Hepatocyte (in vitro differentiated cells): Measurements from ENCODE around the gene GRIPAP1. TPM values are rescaled to one million over a fixed set of nuclear protein-coding genes. Genes with fewer than 3 reads are reported as not detected.

Experiments used
- DNase-seq: peaks from one replicate; pipeline ENCODE4 v3.0.0-alpha.2; 2016; ENCODE audit warnings: low spot score
- H2AFZ ChIP-seq: fragments of 200-600 bp; sonication (generic); 2 replicates; pipeline ENCODE4 v1.6.0; 2016; ENCODE audit warnings: antibody characterized with exemption, mild to moderate bottlenecking
- H3K27ac ChIP-seq: fragments of 200-600 bp; sonication (generic); 2 replicates; pipeline ENCODE4 v1.5.1; 2016; ENCODE audit warnings: mild to moderate bottlenecking
- H3K27me3 ChIP-seq: fragments of 200-600 bp; sonication (generic); 2 replicates; pipeline ENCODE4 v1.6.1; 2016
- H3K36me3 ChIP-seq: fragments of 200-600 bp; sonication (generic); replicated peaks from 2 replicates; pipeline ENCODE4 v1.5.1; 2016; ENCODE audit warnings: low read depth; ENCODE audit not compliant: insufficient read depth
- H3K4me1 ChIP-seq: fragments of 200-600 bp; sonication (generic); 2 replicates; pipeline ENCODE4 v1.5.1; 2016; ENCODE audit warnings: mild to moderate bottlenecking, moderate library complexity; ENCODE audit not compliant: insufficient read depth
- H3K4me2 ChIP-seq: fragments of 200-600 bp; sonication (generic); 2 replicates; pipeline ENCODE4 v1.6.0; 2016
- H3K4me3 ChIP-seq: fragments of 200-600 bp; sonication (generic); 2 replicates; pipeline ENCODE4 v1.5.1; 2016; ENCODE audit warnings: mild to moderate bottlenecking
- H3K79me2 ChIP-seq: fragments of 200-600 bp; sonication (generic); 2 replicates; pipeline ENCODE4 v1.6.0; 2017; ENCODE audit warnings: mild to moderate bottlenecking
- H3K9me2 ChIP-seq: fragments of 200-600 bp; sonication (generic); replicated peaks from 2 replicates; pipeline ENCODE4 v1.6.0; 2017; ENCODE audit warnings: mild to moderate bottlenecking; ENCODE audit not compliant: insufficient read depth
- H3K9me3 ChIP-seq: fragments of 200-600 bp; sonication (generic); 2 replicates; pipeline ENCODE4 v1.5.1; 2016; ENCODE audit warnings: low read depth, mild to moderate bottlenecking
- H4K20me1 ChIP-seq: fragments of 200-600 bp; sonication (generic); 2 replicates; pipeline ENCODE4 v1.6.0; 2016; ENCODE audit warnings: mild to moderate bottlenecking; ENCODE audit not compliant: insufficient read depth, poor library complexity, severe bottlenecking
- EZH2 ChIP-seq: fragments of 200-600 bp; sonication (generic); IDR thresholded peaks from 2 replicates; pipeline ENCODE4 v1.6.1; 2016; ENCODE audit warnings: antibody characterized with exemption, mild to moderate bottlenecking, borderline replicate concordance
- EZH2phosphoT487 ChIP-seq: fragments of 200-600 bp; sonication (generic); IDR thresholded peaks from one replicate; pipeline ENCODE4 v1.6.1; 2018; ENCODE audit warnings: antibody characterized with exemption, mild to moderate bottlenecking, low read depth, moderate library complexity; ENCODE audit not compliant: unreplicated experiment, severe bottlenecking
- WGBS: methylation state at CpG from one replicate; pipeline ENCODE4 v1.1.6; 2016; ENCODE audit warnings: low lambda C conversion rate; ENCODE audit errors: missing lambda C conversion rate; 5-methylcytosine and 5-hydroxymethylcytosine counted together
- polyA plus RNA-seq: library from polyadenylated mRNA; unstranded; fragments of >200 nt; fragmentation: Nextera tagmentation; extraction: Ambion mirVana; gene quantifications from 2 replicates; pipeline ENCODE4 v1.2.1, GENCODE V29; 2016
- total RNA-seq: library from RNA; depleted of rRNA; stranded (reverse); fragments of >200 nt; gene quantifications from 2 replicates; pipeline ENCODE4 v1.2.3, GENCODE V29; 2014
- TF ChIP-seq, protein P1 (sequence below): fragments of 200-600 bp; sonication (generic); IDR thresholded peaks from 2 replicates; pipeline ENCODE4 v1.5.1; 2016; ENCODE audit warnings: antibody characterized with exemption, mild to moderate bottlenecking; ENCODE audit not compliant: poor library complexity

The GRIPAP1 gene, protein sequence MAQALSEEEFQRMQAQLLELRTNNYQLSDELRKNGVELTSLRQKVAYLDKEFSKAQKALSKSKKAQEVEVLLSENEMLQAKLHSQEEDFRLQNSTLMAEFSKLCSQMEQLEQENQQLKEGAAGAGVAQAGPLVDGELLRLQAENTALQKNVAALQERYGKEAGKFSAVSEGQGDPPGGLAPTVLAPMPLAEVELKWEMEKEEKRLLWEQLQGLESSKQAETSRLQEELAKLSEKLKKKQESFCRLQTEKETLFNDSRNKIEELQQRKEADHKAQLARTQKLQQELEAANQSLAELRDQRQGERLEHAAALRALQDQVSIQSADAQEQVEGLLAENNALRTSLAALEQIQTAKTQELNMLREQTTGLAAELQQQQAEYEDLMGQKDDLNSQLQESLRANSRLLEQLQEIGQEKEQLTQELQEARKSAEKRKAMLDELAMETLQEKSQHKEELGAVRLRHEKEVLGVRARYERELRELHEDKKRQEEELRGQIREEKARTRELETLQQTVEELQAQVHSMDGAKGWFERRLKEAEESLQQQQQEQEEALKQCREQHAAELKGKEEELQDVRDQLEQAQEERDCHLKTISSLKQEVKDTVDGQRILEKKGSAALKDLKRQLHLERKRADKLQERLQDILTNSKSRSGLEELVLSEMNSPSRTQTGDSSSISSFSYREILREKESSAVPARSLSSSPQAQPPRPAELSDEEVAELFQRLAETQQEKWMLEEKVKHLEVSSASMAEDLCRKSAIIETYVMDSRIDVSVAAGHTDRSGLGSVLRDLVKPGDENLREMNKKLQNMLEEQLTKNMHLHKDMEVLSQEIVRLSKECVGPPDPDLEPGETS
- total RNA-seq (17.8 and 20.2 TPM in 2 replicates), polyA plus RNA-seq (30.6 and 31.4 TPM in 2 replicates)

DNA sequence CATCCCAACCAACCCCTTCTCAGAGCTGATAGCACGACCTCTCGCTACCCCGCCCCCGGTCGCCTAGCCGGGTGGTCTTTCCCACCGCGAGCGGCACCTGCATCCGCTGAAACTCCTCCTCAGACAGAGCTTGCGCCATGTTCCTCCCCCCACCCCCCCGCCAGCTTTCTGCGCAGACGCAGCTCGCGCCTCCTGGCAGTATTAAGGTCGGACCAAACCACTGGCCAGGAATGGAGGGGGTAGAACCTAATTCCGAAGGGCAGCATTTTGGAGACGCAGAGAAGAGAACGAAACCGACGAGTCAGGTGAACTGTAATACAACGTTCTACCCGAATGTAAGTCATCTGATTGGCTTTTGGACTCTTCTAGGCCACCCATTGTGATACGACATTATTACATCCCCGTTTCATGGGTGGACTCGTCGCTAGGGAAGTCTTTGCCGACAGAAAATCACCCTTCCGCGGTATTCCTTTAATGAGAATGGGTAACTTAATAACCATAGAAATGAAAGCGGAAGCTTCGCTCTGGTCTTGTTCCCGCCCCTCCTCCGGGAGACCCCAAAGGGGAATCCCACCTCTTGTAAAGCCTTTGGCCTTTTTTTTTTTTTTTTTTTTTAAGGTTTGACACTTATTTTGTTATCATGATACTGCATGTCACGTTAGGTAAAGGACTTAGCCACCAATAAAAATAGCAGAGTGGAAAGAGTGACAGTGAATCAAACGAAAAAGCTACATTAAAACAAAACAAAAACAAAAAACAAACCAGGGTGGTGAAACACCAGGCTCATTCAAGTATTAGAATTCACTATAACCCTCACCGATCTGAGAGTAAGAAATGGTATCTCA is at the start of gene GRIPAP1:
TSS of gene GRIPAP1 (minus strand) at position 174 of the 845 bp plus-strand sequence. CDS start at position 139, 35 bp downstream.
- WGBS: 29% methylated on average over 35 of the region's 38 CpGs
- Histone ChIP-seq H3K79me2 (peaks cover 14% of the 10 kb centered on the region), H2AFZ (peak within 1 kb of the TSS; percentile 80), H3K27ac (peak within 1 kb of the TSS; percentile 79), H3K4me1 (no peaks in the 10 kb centered on the region), H3K4me2 (peak within 1 kb of the TSS; percentile 72), H3K9me3 (no peaks in the 10 kb centered on the region), H3K9me2 (no peaks in the 10 kb centered on the region), H3K27me3 (no peaks in the 10 kb centered on the region), H3K36me3 (no peaks in the 10 kb centered on the region), H4K20me1 (no peaks in the 10 kb centered on the region), H3K4me3 (peak within 1 kb of the TSS; percentile 48)
- no peak for TF ChIP-seq EZH2phosphoT487
- TF ChIP-seq EZH2: no peak
- TF ChIP-seq, protein P1, sequence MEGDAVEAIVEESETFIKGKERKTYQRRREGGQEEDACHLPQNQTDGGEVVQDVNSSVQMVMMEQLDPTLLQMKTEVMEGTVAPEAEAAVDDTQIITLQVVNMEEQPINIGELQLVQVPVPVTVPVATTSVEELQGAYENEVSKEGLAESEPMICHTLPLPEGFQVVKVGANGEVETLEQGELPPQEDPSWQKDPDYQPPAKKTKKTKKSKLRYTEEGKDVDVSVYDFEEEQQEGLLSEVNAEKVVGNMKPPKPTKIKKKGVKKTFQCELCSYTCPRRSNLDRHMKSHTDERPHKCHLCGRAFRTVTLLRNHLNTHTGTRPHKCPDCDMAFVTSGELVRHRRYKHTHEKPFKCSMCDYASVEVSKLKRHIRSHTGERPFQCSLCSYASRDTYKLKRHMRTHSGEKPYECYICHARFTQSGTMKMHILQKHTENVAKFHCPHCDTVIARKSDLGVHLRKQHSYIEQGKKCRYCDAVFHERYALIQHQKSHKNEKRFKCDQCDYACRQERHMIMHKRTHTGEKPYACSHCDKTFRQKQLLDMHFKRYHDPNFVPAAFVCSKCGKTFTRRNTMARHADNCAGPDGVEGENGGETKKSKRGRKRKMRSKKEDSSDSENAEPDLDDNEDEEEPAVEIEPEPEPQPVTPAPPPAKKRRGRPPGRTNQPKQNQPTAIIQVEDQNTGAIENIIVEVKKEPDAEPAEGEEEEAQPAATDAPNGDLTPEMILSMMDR: no peak
- peak; percentile 87 for DNase-seq

- no peak overlapping the region for H2AFZ ChIP-seq
- H3K27ac ChIP-seq: peak overlapping the region; percentile 49
- no peaks in the 10 kb centered on the region for H3K9me2 ChIP-seq
- H3K4me1 ChIP-seq: peaks cover 16% of the 10 kb centered on the region
- TF ChIP-seq, protein P1: no peak
- TF ChIP-seq EZH2 (no peak), EZH2phosphoT487 (no peak)
- no peaks in the 10 kb centered on the region for H3K36me3 ChIP-seq
- H3K27me3 ChIP-seq: no peaks in the 10 kb centered on the region
- peaks cover 33% of the 10 kb centered on the region for H3K79me2 ChIP-seq
- no peaks in the 10 kb centered on the region for H4K20me1 ChIP-seq
- WGBS: 53% methylated on average over 13 of the region's 13 CpGs
- no peak for DNase-seq
- H3K4me2 ChIP-seq: peak overlapping the region; percentile 61
- no peaks in the 10 kb centered on the region for H3K9me3 ChIP-seq
- H3K4me3 ChIP-seq: no peak overlapping the region
Observed at GRCh38 chrX:49043987-49044281, 41.9 kb upstream of the GRIPAP1 start.

GRCh38 chrX:49043220-49043986 is 41.3 kb upstream of the GRIPAP1 start, which contains the start of gene TFE3:
Gene TFE3, minus strand, starts transcription at chrX:49043357. Its CDS starts 131 bp downstream, at chrX:49043226.
- H2AFZ ChIP-seq: no peak within 1 kb of the TSS
- peak; percentile 98 for DNase-seq
- peaks cover 37% of the 10 kb centered on the region for H3K79me2 ChIP-seq
- WGBS: 35% methylated on average over 42 of the region's 67 CpGs
- no peaks in the 10 kb centered on the region for H3K9me3 ChIP-seq
- peak within 1 kb of the TSS; percentile 69 for H3K4me3 ChIP-seq
- H3K4me1 ChIP-seq: peaks cover 16% of the 10 kb centered on the region
- H3K4me2 ChIP-seq: peak within 1 kb of the TSS; percentile 80
- H3K9me2 ChIP-seq: no peaks in the 10 kb centered on the region
- no peaks in the 10 kb centered on the region for H4K20me1 ChIP-seq
- TF ChIP-seq, protein P1: peak; percentile 62
- no peak for TF ChIP-seq EZH2
- H3K36me3 ChIP-seq: no peaks in the 10 kb centered on the region
- H3K27ac ChIP-seq: peak within 1 kb of the TSS; percentile 99
- no peaks in the 10 kb centered on the region for H3K27me3 ChIP-seq
